ENCODE measurements around the gene TFEB.

DNA sequence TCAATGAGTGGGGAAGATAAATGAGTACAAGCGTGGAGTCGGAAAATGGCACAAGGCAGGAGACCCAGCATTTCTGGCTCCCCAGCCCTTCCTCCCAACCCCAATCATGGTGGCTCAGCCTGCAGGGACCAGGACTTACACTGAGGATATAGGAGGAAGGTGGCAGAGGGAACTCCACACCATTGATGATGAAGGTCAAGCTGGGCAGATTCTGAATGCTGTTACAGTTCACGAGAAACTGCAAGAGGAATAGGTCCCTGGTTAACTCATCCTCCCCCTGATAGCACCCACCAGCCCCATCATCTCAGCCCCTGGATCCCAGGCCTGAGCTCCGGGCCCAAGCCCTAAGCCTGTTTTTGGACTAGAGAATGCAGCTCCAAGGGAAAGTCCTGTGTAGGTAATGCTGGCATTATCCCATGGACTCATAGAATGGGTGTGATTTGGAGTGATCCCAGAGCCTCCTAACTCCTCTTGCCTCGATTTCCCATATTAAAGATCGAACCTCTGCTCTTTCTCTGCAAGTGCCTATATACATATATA lies 2.3 kb upstream of the TFEB start:
- TF ChIP-seq ZFP41 (tag by site-specific recombination; IDR thresholded peaks at IDR 0.05; ENCODE audit: borderline replicate concordance) (no peak), YY1 (tag by site-specific recombination; IDR thresholded peaks at IDR 0.05) (no peak), ZNF121 (tag by site-specific recombination; IDR thresholded peaks at IDR 0.05) (no peak), ZNF664 (tag by site-specific recombination; IDR thresholded peaks at IDR 0.05) (no peak), ZNF596 (tag by site-specific recombination; IDR thresholded peaks at IDR 0.05) (no peak), ZNF274 (IDR thresholded peaks at IDR 0.05; ENCODE audit: low read length) (no peak), ZNF274 (tag by site-specific recombination; IDR thresholded peaks at IDR 0.05; ENCODE audit: borderline replicate concordance) (no peak), FEZF1 (tag by site-specific recombination; IDR thresholded peaks at IDR 0.05) (no peak), SETDB1 (IDR thresholded peaks at IDR 0.05; ENCODE audit: insufficient read length, low read length) (no peak), ZNF341 (tag by site-specific recombination; IDR thresholded peaks at IDR 0.05; ENCODE audit: low read depth) (no peak), ZSCAN4 (tag by site-specific recombination; IDR thresholded peaks at IDR 0.05) (no peak)
- TF ChIP-seq, protein P1, sequence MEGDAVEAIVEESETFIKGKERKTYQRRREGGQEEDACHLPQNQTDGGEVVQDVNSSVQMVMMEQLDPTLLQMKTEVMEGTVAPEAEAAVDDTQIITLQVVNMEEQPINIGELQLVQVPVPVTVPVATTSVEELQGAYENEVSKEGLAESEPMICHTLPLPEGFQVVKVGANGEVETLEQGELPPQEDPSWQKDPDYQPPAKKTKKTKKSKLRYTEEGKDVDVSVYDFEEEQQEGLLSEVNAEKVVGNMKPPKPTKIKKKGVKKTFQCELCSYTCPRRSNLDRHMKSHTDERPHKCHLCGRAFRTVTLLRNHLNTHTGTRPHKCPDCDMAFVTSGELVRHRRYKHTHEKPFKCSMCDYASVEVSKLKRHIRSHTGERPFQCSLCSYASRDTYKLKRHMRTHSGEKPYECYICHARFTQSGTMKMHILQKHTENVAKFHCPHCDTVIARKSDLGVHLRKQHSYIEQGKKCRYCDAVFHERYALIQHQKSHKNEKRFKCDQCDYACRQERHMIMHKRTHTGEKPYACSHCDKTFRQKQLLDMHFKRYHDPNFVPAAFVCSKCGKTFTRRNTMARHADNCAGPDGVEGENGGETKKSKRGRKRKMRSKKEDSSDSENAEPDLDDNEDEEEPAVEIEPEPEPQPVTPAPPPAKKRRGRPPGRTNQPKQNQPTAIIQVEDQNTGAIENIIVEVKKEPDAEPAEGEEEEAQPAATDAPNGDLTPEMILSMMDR (tag by site-specific recombination; IDR thresholded peaks at IDR 0.05), result no peak
- TF ChIP-seq, protein P2, sequence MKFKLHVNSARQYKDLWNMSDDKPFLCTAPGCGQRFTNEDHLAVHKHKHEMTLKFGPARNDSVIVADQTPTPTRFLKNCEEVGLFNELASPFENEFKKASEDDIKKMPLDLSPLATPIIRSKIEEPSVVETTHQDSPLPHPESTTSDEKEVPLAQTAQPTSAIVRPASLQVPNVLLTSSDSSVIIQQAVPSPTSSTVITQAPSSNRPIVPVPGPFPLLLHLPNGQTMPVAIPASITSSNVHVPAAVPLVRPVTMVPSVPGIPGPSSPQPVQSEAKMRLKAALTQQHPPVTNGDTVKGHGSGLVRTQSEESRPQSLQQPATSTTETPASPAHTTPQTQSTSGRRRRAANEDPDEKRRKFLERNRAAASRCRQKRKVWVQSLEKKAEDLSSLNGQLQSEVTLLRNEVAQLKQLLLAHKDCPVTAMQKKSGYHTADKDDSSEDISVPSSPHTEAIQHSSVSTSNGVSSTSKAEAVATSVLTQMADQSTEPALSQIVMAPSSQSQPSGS (tag by site-specific recombination; IDR thresholded peaks at IDR 0.05; ENCODE audit: low read depth), result no peak
- TF ChIP-seq, protein P3, sequence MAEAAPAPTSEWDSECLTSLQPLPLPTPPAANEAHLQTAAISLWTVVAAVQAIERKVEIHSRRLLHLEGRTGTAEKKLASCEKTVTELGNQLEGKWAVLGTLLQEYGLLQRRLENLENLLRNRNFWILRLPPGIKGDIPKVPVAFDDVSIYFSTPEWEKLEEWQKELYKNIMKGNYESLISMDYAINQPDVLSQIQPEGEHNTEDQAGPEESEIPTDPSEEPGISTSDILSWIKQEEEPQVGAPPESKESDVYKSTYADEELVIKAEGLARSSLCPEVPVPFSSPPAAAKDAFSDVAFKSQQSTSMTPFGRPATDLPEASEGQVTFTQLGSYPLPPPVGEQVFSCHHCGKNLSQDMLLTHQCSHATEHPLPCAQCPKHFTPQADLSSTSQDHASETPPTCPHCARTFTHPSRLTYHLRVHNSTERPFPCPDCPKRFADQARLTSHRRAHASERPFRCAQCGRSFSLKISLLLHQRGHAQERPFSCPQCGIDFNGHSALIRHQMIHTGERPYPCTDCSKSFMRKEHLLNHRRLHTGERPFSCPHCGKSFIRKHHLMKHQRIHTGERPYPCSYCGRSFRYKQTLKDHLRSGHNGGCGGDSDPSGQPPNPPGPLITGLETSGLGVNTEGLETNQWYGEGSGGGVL (tag by site-specific recombination; IDR thresholded peaks at IDR 0.05), result no peak
